Activated CD8-positive, alpha-beta T cell treated with anti-CD3 and anti-CD28 coated beads for 36 hours (primary cell): Measurements from ENCODE around the gene SIAH2. TPM values are rescaled to one million over a fixed set of nuclear protein-coding genes. Genes with fewer than 3 reads are reported as not detected.
A peak's percentile ranks its signal among the peaks of the same experiment; 100 is the strongest.

Experiments
- ATAC-seq: fragments of 200-7000 bp; cut with Tn5 transposase; one replicate; pipeline ENCODE4 v1.10.0; 2021; ENCODE audit warnings: mild to moderate bottlenecking, moderate library complexity
- CTCF ChIA-PET: fragments of 350-600 bp; sonication (Branson Sonifier 250); formaldehyde crosslinking; loops from one replicate; lab custom pipeline; 2021; ENCODE audit warnings: antibody characterized with exemption; lab: Charles Lee
- POLR2A ChIA-PET: fragments of 350-600 bp; sonication (Branson Sonifier 250); formaldehyde crosslinking; loops from one replicate; lab custom pipeline; 2021; ENCODE audit warnings: antibody characterized with exemption; lab: Charles Lee
- DNase-seq: peaks from one replicate; pipeline ENCODE4 v3.0.0-alpha.2; 2020
- H3K27ac Mint-ChIP-seq: one replicate; pipeline ENCODE4 v1.8.0; 2021; ENCODE audit warnings: mild to moderate bottlenecking, mixed read lengths
- H3K27me3 Mint-ChIP-seq: one replicate; pipeline ENCODE4 v1.8.0; 2021; ENCODE audit warnings: mixed read lengths
- H3K36me3 Mint-ChIP-seq: one replicate; pipeline ENCODE4 v1.8.0; 2021; ENCODE audit warnings: low read depth, mixed read lengths
- H3K4me1 Mint-ChIP-seq: one replicate; pipeline ENCODE4 v1.8.0; 2021; ENCODE audit warnings: low read depth, mixed read lengths
- H3K4me3 Mint-ChIP-seq: one replicate; pipeline ENCODE4 v1.8.0; 2021; ENCODE audit warnings: mild to moderate bottlenecking, moderate library complexity, mixed read lengths
- H3K9me3 Mint-ChIP-seq: one replicate; pipeline ENCODE4 v1.8.0; 2021; ENCODE audit warnings: mixed read lengths
- CTCF ChIP-seq: fragments of 200-600 bp; IDR thresholded peaks from one replicate; pipeline ENCODE4 v1.8.0; 2022; ENCODE audit warnings: antibody characterized with exemption, mild to moderate bottlenecking
- intact Hi-C: fragments of 100-400 bp; cut with micrococcal nuclease; formaldehyde crosslinking; loops from one replicate; pipeline ENCODE4 v1.10.0; 2022
- total RNA-seq, 2 experiments: library from RNA; stranded (reverse); gene quantifications; one replicate each; pipeline ENCODE4 v1.2.3, GENCODE V29; 2021

Gene SIAH2
- total RNA-seq, 2 experiments from 2014 or later, result 90.3 to 91.1 TPM

- ATAC-seq, result no peak
- TF ChIP-seq CTCF, result no peak
- POLR2A ChIA-PET, result interaction anchor here (0.8 to 8.5 kb wide), 18 partner anchors 9 to 443 kb away, joined by 3 to 125 read pairs (median 12); partner anchors contain the start of genes EIF2A, ERICH6, GPR171 and SERP1
- DNase-seq, result no peak
- Mint-ChIP-seq H3K36me3 (peaks cover 29% of the 10 kb centered on the region), H3K4me3 (peak overlapping the region; percentile 100), H3K27me3 (no peaks in the 10 kb centered on the region), H3K27ac (peak overlapping the region; percentile 100), H3K4me1 (peaks cover 38% of the 10 kb centered on the region), H3K9me3 (no peaks in the 10 kb centered on the region)
- intact Hi-C loops, result loop anchor here (5.0 kb wide), 3 partner anchors 162 to 438 kb away; partner anchors contain the start of genes EIF2A, GPR171, SELENOT and SERP1
- CTCF ChIA-PET, result interaction anchor here (0.6 to 8.0 kb wide), 11 partner anchors 11 to 470 kb away, joined by 3 to 52 read pairs (median 7); partner anchors contain the start of gene ERICH6
These were observed 1.6 kb upstream of the SIAH2 start for GRCh38 chr3:150764566-150764965.

GRCh38 chr3:150763841-150764483 is 993 bp upstream of the SIAH2 start:
- H3K4me1 Mint-ChIP-seq, result peaks cover 44% of the 10 kb centered on the region
- peak; percentile 45 for TF ChIP-seq CTCF
- intact Hi-C loops, result loop anchor here (5.0 kb wide), 3 partner anchors 162 to 438 kb away; partner anchors contain the start of genes EIF2A, GPR171, SELENOT and SERP1
- POLR2A ChIA-PET, result interaction anchor here (0.8 to 8.5 kb wide), 25 partner anchors 7 to 444 kb away, joined by 3 to 125 read pairs (median 9); partner anchors contain the start of genes EIF2A, ERICH6, GPR171 and SELENOT
- DNase-seq, result peak; percentile 64
- H3K4me3 Mint-ChIP-seq, result peak overlapping the region; percentile 100
- H3K36me3 Mint-ChIP-seq, result peaks cover 35% of the 10 kb centered on the region
- H3K27ac Mint-ChIP-seq, result peak overlapping the region; percentile 100
- CTCF ChIA-PET, result interaction anchor here (0.6 to 8.0 kb wide), 16 partner anchors 12 to 469 kb away, joined by 3 to 52 read pairs (median 4); partner anchors contain the start of genes ERICH6 and GPR171
- H3K27me3 Mint-ChIP-seq, result no peaks in the 10 kb centered on the region
- ATAC-seq, result peak; percentile 8
- no peaks in the 10 kb centered on the region for H3K9me3 Mint-ChIP-seq

DNA sequence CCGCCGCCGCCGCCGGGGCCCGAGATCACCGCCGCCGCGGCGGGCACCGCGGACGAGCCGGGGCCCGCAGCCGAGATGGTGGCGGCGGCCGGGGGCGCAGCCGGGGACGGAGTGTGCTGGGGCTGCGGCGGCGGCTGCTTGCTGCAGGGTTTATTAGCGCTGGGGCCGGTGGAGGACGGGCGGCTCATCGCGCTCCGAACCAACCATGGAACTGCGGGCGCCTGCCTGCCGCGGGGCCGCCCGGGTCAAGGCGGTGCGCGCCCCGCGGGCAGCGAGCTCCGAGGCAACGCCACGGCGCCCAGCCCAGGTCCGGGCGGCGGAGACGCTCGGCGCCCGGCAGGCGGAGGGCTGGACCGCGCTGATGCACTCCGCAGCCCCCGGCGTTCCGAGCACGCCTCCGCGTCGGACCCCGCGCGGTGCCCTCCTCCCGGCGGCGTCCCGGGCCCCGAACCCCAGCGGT is 277 bp downstream of the SIAH2 start:
- peak; percentile 15 for DNase-seq

DNA sequence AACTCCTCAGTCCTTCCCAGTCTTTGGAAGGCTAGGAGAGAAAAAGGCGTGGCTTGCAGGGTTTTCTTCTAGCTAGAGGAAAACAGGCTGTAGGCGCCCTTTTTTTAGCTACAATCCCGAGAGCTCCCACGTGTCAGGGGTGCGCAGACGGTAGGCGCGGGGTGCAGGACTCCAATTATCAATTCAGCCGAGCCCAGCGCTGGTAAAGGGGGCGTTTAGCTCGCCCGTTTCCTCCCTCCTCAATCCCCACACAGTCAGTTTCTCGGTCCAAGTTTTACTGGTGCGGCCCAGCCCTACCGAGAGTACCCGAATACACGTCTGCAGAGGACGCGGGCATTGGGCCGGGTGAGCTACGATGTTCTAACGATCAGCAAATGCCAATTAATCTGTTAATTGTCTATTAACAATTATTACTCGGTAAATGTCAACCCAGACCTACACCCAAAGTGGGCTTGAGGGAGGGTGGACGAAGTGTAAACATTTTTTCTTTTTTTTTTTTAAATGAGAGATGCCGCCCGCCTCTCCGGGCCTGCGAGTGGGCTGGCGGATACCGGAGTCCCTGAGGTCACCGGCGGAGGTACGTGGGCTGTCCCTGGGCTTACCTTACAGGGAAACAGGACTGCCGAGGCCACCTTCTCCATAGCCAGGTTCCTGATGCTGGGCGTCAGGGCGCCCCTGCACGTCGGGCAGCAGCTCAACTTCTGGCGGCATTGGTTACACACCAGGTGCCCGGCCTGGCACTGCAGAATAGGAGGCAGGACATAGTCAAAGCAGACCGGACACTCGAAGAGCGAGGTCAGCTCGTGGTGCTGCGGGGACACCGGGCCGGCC is 923 bp downstream of the SIAH2 start:
- Mint-ChIP-seq H3K27ac (peak overlapping the region; percentile 98), H3K9me3 (no peaks in the 10 kb centered on the region), H3K36me3 (peaks cover 51% of the 10 kb centered on the region), H3K4me1 (peaks cover 53% of the 10 kb centered on the region), H3K27me3 (no peaks in the 10 kb centered on the region), H3K4me3 (peak overlapping the region; percentile 100)
- intact Hi-C loops, result loop anchor here (5.0 kb wide), 3 partner anchors 160 to 440 kb away; partner anchors contain the start of genes EIF2A, GPR171, SELENOT and SERP1
- ChIA-PET POLR2A (interaction anchor here (0.6 to 8.5 kb wide), 30 partner anchors 11 to 1511 kb away, joined by 3 to 125 read pairs (median 6); partner anchors contain the start of genes EIF2A, ERICH6, GPR171 and SERP1), CTCF (interaction anchor here (0.6 to 8.0 kb wide), 7 partner anchors 12 to 441 kb away, joined by 3 to 52 read pairs (median 4); partner anchors contain the start of gene GPR171)
- no peak for ATAC-seq
- no peak for TF ChIP-seq CTCF
- peak; percentile 56 for DNase-seq

More for the DNA sequence above, 277 bp downstream of the SIAH2 start:
- H3K9me3 Mint-ChIP-seq, result no peaks in the 10 kb centered on the region
- intact Hi-C loops, result loop anchor here (5.0 kb wide), 3 partner anchors 160 to 440 kb away; partner anchors contain the start of genes EIF2A, GPR171, SELENOT and SERP1
- peak overlapping the region; percentile 100 for H3K4me3 Mint-ChIP-seq
- peaks cover 45% of the 10 kb centered on the region for H3K36me3 Mint-ChIP-seq
- H3K27me3 Mint-ChIP-seq, result no peaks in the 10 kb centered on the region
- peaks cover 53% of the 10 kb centered on the region for H3K4me1 Mint-ChIP-seq
- no peak for TF ChIP-seq CTCF
- ChIA-PET CTCF (interaction anchor here (1.0 to 8.0 kb wide), 6 partner anchors 13 to 441 kb away, joined by 3 to 52 read pairs (median 17); partner anchors contain the start of gene GPR171), POLR2A (interaction anchor here (0.6 to 8.5 kb wide), 26 partner anchors 9 to 1481 kb away, joined by 3 to 125 read pairs (median 9); partner anchors contain the start of genes EIF2A, ERICH6, GPR171 and SELENOT)
- peak overlapping the region; percentile 98 for H3K27ac Mint-ChIP-seq
- no peak for ATAC-seq
